GM20431 (cell line): ENCODE results near the gene PAX8.
"Not testable (repeated sequence)": the region's sequence is repeated elsewhere in the genome, so short reads cannot be mapped to it uniquely, and the experiment has no call there.

ENCODE experiments used
- in situ Hi-C: fragments of 300-500 bp; cut with MseI, MboI; formaldehyde crosslinking; loops from one replicate; pipeline ENCODE4 v1.15.0; 2020; ENCODE audit warnings: low sequenced_read_pairs; ENCODE audit not compliant: unreplicated experiment

Gene PAX8

GRCh38 chr2:113240150-113240914 is 38.4 kb downstream of the PAX8 start:
- in situ Hi-C loops, result no loop called here

- in situ Hi-C loops, result no loop called here
These were observed 39.6 kb downstream of the PAX8 start for GRCh38 chr2:113238871-113239839.

GRCh38 chr2:113237604-113238160 is 41.0 kb downstream of the PAX8 start:
- in situ Hi-C loops, result no loop called here

GRCh38 chr2:113236367-113237159 is 42.2 kb downstream of the PAX8 start:
- in situ Hi-C loops, result no loop called here

- in situ Hi-C loops, result not testable (repeated sequence)
These were observed 43.1 kb downstream of the PAX8 start for GRCh38 chr2:113235347-113236226.

GRCh38 chr2:113234721-113235346 is 43.9 kb downstream of the PAX8 start:
- in situ Hi-C loops, result no loop called here

- in situ Hi-C loops, result no loop called here
These were observed 44.8 kb downstream of the PAX8 start for GRCh38 chr2:113233593-113234550.

- in situ Hi-C loops, result no loop called here
These were observed 46.0 kb downstream of the PAX8 start for GRCh38 chr2:113232740-113233139.

- in situ Hi-C loops, result no loop called here
These were observed 46.6 kb downstream of the PAX8 start for GRCh38 chr2:113232123-113232522.

- in situ Hi-C loops, result no loop called here
These were observed 47.7 kb downstream of the PAX8 start for GRCh38 chr2:113231064-113231463.

- in situ Hi-C loops, result no loop called here
These were observed 48.2 kb downstream of the PAX8 start for GRCh38 chr2:113230531-113230930.

GRCh38 chr2:113229795-113230194 is 48.9 kb downstream of the PAX8 start:
- in situ Hi-C loops, result no loop called here

- in situ Hi-C loops, result no loop called here
These were observed 49.6 kb downstream of the PAX8 start for GRCh38 chr2:113228991-113229716.

- in situ Hi-C loops, result no loop called here
These were observed 50.4 kb downstream of the PAX8 start for GRCh38 chr2:113228351-113228750.

GRCh38 chr2:113227698-113228097 is 51.0 kb downstream of the PAX8 start:
- in situ Hi-C loops, result no loop called here

GRCh38 chr2:113227290-113227689 is 51.4 kb downstream of the PAX8 start:
- in situ Hi-C loops, result no loop called here

- in situ Hi-C loops, result no loop called here
These were observed 52.3 kb downstream of the PAX8 start for GRCh38 chr2:113226462-113226861.
